HepG2 (cell line): Measurements from ENCODE around the gene ADAD2.

Experiments
- EZH2 ChIP-seq: conservative IDR thresholded peaks from 2 replicates; pipeline ENCODE4 v1.6.1; 2012; ENCODE audit warnings: mild to moderate bottlenecking, low read depth, low read length, moderate library complexity
- FOXM1 ChIP-seq: sonication (generic); formaldehyde crosslinking; IDR thresholded peaks from 2 replicates; pipeline ENCODE4 v1.5.0; 2020; ENCODE audit warnings: missing genetic modification reagents
- KDM1A ChIP-seq: IDR thresholded peaks from 2 replicates; pipeline ENCODE4 v1.6.1; 2016; ENCODE audit warnings: missing compliant biosample characterization
- KLF16 ChIP-seq, 2 experiments: sonication (generic) in 1 of 2; formaldehyde crosslinking in 1 of 2; IDR thresholded peaks; 2 replicates each; pipeline versions ENCODE4 v1.6.1 to v1.8.0; 2016 to 2023; ENCODE audit warnings: missing genetic modification reagents in 2 of 2, missing compliant biosample characterization in 1 of 2
- MAZ ChIP-seq, 2 experiments: sonication (generic) in 1 of 2; formaldehyde crosslinking in 1 of 2; IDR thresholded peaks; 2 replicates each; pipeline versions ENCODE4 v1.5.0 to v1.6.1; 2012 to 2020; ENCODE audit warnings: low read depth in 2 of 2, mild to moderate bottlenecking in 2 of 2, borderline replicate concordance in 1 of 2, improper control_type of control experiment in 1 of 2, low read length in 1 of 2, missing genetic modification reagents in 1 of 2, moderate library complexity in 1 of 2
- NR2F2 ChIP-seq: IDR thresholded peaks from 2 replicates; pipeline ENCODE4 v1.6.1; 2012; ENCODE audit warnings: low read depth, inconsistent platforms, borderline replicate concordance
- RARA ChIP-seq: IDR thresholded peaks from 2 replicates; pipeline ENCODE4 v1.6.1; 2016; ENCODE audit warnings: missing genetic modification reagents, missing compliant biosample characterization
- SETDB1 ChIP-seq: sonication (generic); formaldehyde crosslinking; IDR thresholded peaks from 2 replicates; pipeline ENCODE4 v1.5.1; 2020; ENCODE audit warnings: missing genetic modification reagents, mild to moderate bottlenecking, borderline replicate concordance
- ZNF354B ChIP-seq: sonication (generic); formaldehyde crosslinking; IDR thresholded peaks from 2 replicates; pipeline ENCODE4 v1.8.0; 2022; ENCODE audit warnings: mild to moderate bottlenecking, missing genetic modification reagents
- ZNF674 ChIP-seq: sonication (generic); formaldehyde crosslinking; IDR thresholded peaks from 2 replicates; pipeline ENCODE4 v1.5.0; 2020; ENCODE audit warnings: low read depth, mild to moderate bottlenecking, missing genetic modification reagents
- ZNF879 ChIP-seq: sonication (generic); formaldehyde crosslinking; IDR thresholded peaks from 2 replicates; pipeline ENCODE4 v1.8.1; 2023; ENCODE audit warnings: missing genetic modification reagents
- ZSCAN20 ChIP-seq: sonication (generic); formaldehyde crosslinking; IDR thresholded peaks from 2 replicates; pipeline ENCODE4 v1.4.0; 2020; ENCODE audit warnings: missing genetic modification reagents, mild to moderate bottlenecking, borderline replicate concordance
- TF ChIP-seq, protein P1 (sequence below): sonication (generic); formaldehyde crosslinking; IDR thresholded peaks from 2 replicates; pipeline ENCODE4 v1.4.0; 2020; ENCODE audit warnings: missing genetic modification reagents
- TF ChIP-seq, protein P2 (sequence below): sonication (generic); formaldehyde crosslinking; IDR thresholded peaks from 2 replicates; pipeline ENCODE4 v1.5.0; 2020; ENCODE audit warnings: mild to moderate bottlenecking, missing genetic modification reagents, moderate library complexity

DNA sequence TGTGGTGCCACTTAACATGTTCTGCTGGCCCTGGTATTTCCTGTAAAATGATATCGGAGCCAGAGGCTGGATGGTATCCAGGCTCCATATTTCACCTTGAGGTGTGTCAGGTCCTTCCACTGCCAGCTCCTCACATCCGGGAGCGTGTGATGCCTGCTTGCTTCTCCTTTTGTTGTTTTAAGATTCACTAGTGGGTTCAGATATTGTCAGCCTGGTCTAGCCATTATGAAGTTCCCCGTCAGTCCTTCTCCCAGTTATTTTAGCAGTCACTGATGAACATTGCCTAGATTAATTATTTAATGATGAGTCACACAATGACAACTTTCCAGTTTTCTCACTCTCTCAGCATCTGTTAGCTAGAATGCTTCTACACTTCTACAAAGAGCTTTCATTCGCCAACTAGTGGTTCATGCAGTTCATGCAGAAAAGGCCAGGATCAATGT is 34.6 kb upstream of the ADAD2 start:
- TF ChIP-seq MAZ (IDR thresholded peaks at IDR 0.05; ENCODE audit: borderline replicate concordance, low read depth, low read length) (no peak), MAZ (CRISPR knock-in tag; IDR thresholded peaks at IDR 0.05; ENCODE audit: low read depth) (no peak), ZNF354B (CRISPR knock-in tag) (no peak), EZH2 (no peak), RARA (CRISPR knock-in tag) (no peak), NR2F2 (no peak), ZNF879 (CRISPR knock-in tag) (no peak), SETDB1 (CRISPR knock-in tag) (no peak), ZSCAN20 (CRISPR knock-in tag) (no peak), FOXM1 (CRISPR knock-in tag) (no peak), KLF16 (CRISPR knock-in tag; IDR thresholded peaks at IDR 0.05) (no peak), ZNF674 (CRISPR knock-in tag) (no peak), KDM1A (CRISPR knock-in tag) (no peak)
- TF ChIP-seq, protein P1, sequence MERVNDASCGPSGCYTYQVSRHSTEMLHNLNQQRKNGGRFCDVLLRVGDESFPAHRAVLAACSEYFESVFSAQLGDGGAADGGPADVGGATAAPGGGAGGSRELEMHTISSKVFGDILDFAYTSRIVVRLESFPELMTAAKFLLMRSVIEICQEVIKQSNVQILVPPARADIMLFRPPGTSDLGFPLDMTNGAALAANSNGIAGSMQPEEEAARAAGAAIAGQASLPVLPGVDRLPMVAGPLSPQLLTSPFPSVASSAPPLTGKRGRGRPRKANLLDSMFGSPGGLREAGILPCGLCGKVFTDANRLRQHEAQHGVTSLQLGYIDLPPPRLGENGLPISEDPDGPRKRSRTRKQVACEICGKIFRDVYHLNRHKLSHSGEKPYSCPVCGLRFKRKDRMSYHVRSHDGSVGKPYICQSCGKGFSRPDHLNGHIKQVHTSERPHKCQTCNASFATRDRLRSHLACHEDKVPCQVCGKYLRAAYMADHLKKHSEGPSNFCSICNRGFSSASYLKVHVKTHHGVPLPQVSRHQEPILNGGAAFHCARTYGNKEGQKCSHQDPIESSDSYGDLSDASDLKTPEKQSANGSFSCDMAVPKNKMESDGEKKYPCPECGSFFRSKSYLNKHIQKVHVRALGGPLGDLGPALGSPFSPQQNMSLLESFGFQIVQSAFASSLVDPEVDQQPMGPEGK (CRISPR knock-in tag), result no peak
- TF ChIP-seq, protein P2, sequence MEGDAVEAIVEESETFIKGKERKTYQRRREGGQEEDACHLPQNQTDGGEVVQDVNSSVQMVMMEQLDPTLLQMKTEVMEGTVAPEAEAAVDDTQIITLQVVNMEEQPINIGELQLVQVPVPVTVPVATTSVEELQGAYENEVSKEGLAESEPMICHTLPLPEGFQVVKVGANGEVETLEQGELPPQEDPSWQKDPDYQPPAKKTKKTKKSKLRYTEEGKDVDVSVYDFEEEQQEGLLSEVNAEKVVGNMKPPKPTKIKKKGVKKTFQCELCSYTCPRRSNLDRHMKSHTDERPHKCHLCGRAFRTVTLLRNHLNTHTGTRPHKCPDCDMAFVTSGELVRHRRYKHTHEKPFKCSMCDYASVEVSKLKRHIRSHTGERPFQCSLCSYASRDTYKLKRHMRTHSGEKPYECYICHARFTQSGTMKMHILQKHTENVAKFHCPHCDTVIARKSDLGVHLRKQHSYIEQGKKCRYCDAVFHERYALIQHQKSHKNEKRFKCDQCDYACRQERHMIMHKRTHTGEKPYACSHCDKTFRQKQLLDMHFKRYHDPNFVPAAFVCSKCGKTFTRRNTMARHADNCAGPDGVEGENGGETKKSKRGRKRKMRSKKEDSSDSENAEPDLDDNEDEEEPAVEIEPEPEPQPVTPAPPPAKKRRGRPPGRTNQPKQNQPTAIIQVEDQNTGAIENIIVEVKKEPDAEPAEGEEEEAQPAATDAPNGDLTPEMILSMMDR (CRISPR knock-in tag), result no peak
